ENCODE measurements around the gene DENND10. TPM values are rescaled to one million over a fixed set of nuclear protein-coding genes. Genes with fewer than 3 reads are reported as not detected.

The DENND10 gene
- total and polyA plus RNA-seq, 2 donors (not counting 3 experiments of a cell fraction or from before 2014, with no cell fraction given): 39.1 to 50.1 TPM

- no peak for FAIRE-seq
- CTCF ChIA-PET: interaction anchor here (0.9 to 1.5 kb wide), 3 partner anchors 11 to 431 kb away, joined by 3 read pairs; partner anchors contain the start of gene RGS10
- no peaks in the 10 kb centered on the region for H3K9me3 ChIP-seq (replicated peaks; ENCODE audit: control insufficient read depth, insufficient read depth, low read length)
- intact Hi-C loops (cut with micrococcal nuclease) (no loop called here), dilution Hi-C loops (cut with MboI; ENCODE audit: extremely low pct_ligation_motif_present, low sequenced_read_pairs) (no loop called here)
- no peaks in the 10 kb centered on the region for H4K20me1 ChIP-seq (replicated peaks; ENCODE audit: control insufficient read depth, extremely low read depth, insufficient read depth, low read length)
- no peak for DNase-seq (ENCODE audit: low read depth, low spot score)
- H3K79me2 ChIP-seq (ENCODE audit: control insufficient read depth, insufficient read depth, low read length): no peaks in the 10 kb centered on the region
- no peaks in the 10 kb centered on the region for H3K9me1 ChIP-seq (replicated peaks; ENCODE audit: control insufficient read depth, extremely low read depth, insufficient read depth, low read length)
- no peak overlapping the region for H3K4me3 ChIP-seq (replicated peaks in 1 of 3; ENCODE audit: insufficient read depth in 1 of 3, low read depth in 1 of 3, low read length in 3 of 3)
- H2AFZ ChIP-seq (ENCODE audit: low read depth, low read length): no peak overlapping the region
- no TSS peak for BruUV-seq (replicated peaks)
- no peak overlapping the region for H3K27ac ChIP-seq (ENCODE audit: insufficient read depth, low read depth, low read length)
- no peaks in the 10 kb centered on the region for H3K4me1 ChIP-seq (ENCODE audit: control insufficient read depth, extremely low read depth, insufficient read depth, low read length)
- H3K36me3 ChIP-seq (ENCODE audit: control insufficient read depth in 2 of 2, extremely low read depth in 1 of 2, insufficient read depth in 2 of 2, low read length in 2 of 2): peaks cover 2 to 10% of the 10 kb centered on the region in 2 experiments
- H3K4me2 ChIP-seq (ENCODE audit: insufficient read depth, low read length): no peak overlapping the region
- H3K27me3 ChIP-seq (ENCODE audit: control insufficient read depth in 2 of 2, insufficient read depth in 2 of 2, low read length in 2 of 2): no peaks in the 10 kb centered on the region
- POLR2A ChIA-PET: no interaction called here
- H3K9ac ChIP-seq (replicated peaks; ENCODE audit: extremely low read depth, insufficient read depth, low read length): no peak overlapping the region
- TF ChIP-seq POLR2AphosphoS5 (IDR thresholded peaks at IDR 0.05; ENCODE audit: insufficient read depth, low read depth, low read length) (no peak), GATA2 (IDR thresholded peaks at IDR 0.05; ENCODE audit: insufficient read depth, insufficient read length, low read depth, low read length) (no peak), FOS (IDR thresholded peaks at IDR 0.05; ENCODE audit: borderline replicate concordance, insufficient read depth, low read length) (no peak), MYC (IDR thresholded peaks at IDR 0.05; ENCODE audit: low read depth, low read length) (no peak), EZH2 (IDR thresholded peaks at IDR 0.05; ENCODE audit: borderline replicate concordance, low read depth, low read length, severe bottlenecking) (no peak), JUN (IDR thresholded peaks at IDR 0.05; ENCODE audit: borderline replicate concordance, insufficient read depth, insufficient read length, low read depth) (no peak), CTCF (IDR thresholded peaks at IDR 0.05; ENCODE audit: extremely low read depth in 1 of 2, insufficient read depth in 1 of 2, low read depth in 1 of 2, low read length in 2 of 2) (no peak), POLR2A (IDR thresholded peaks at IDR 0.05; ENCODE audit: low read depth, low read length) (no peak), MAX (IDR thresholded peaks at IDR 0.05; ENCODE audit: insufficient read depth, insufficient read length) (no peak)
Measured at GRCh38 chr10:119112056-119112455, 8.1 kb downstream of the DENND10 start.
